ENCODE results near the gene FAM53B.
A peak's percentile ranks its signal among the peaks of the same experiment; 100 is the strongest.

FAM53B gene

DNA sequence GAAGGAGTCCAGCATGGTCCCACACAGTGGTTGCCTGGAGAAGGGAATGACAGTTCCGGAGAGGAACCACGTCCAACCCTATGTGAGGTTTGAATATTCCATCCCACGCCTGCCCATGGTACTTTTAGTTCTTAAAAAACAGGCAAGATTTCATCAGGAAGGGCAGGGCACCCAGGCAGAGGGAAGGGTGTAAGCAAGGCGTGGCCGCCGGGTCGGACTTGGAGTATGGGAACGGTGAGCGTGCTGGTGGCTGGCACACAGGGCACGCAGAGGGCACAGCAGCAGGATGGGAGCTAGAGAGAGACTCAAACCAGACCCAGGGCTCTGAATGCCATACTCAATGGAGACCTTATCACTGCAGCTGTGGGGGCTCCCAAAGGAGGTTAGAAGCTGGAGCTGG is 34.3 kb downstream of the FAM53B start:
- Histone ChIP-seq H3K27me3 (ENCODE audit: control insufficient read depth in 1 of 2, insufficient read depth in 2 of 2, low read length in 2 of 2) (no peaks in the 10 kb centered on the region), H3K9ac (ENCODE audit: low read depth in 1 of 2, low read length in 2 of 2) (peak overlapping the region in 1 of 2 donors; percentile 39), H3K36me3 (ENCODE audit: control insufficient read depth in 1 of 2, insufficient read depth in 2 of 2, low read length in 2 of 2) (peaks cover 2 to 23% of the 10 kb centered on the region in 2 donors), H3K4me3 (ENCODE audit: low read depth in 1 of 2, low read length in 2 of 2) (no peak overlapping the region), H3K27ac (ENCODE audit: low read depth, low read length) (peak overlapping the region; percentile 26), H3K9me3 (ENCODE audit: control insufficient read depth in 1 of 2, low read length in 2 of 2) (no peaks in the 10 kb centered on the region), H3K4me1 (ENCODE audit: control insufficient read depth in 1 of 2, insufficient read depth in 2 of 2, low read length in 2 of 2) (peaks cover 67 to 70% of the 10 kb centered on the region in 2 donors)

DNA sequence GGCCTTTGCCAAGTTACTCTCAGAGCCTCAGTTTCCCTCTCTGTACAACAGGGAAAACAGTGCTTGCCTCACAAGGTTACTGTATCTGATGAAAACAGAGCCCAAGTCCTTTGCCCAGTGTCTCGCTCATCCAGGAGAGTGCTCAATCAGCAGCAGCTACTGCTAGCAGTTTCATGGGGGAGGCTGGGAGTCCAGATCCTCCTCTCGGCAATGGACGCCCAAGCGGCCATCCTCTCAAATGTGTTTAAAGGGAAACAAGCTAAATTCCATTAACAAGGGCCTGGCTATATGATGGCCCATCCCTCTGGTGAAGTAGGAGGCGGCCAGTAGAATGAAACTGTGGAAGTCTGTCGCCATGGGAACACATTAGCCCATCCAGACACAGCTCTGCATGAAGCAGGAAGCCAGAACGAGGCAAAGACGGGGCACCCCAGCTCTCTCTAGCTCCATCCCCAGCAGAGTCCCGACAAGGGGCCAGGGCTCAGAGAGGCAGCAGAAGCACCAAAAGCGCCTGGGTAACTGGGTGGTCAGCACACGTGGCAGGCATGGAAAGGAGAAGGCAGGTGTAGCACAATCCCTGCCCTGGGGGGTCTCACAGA is 35.2 kb downstream of the FAM53B start:
- Histone ChIP-seq H3K4me1 (ENCODE audit: control insufficient read depth in 1 of 2, insufficient read depth in 2 of 2, low read length in 2 of 2) (peaks cover 74 to 77% of the 10 kb centered on the region in 2 donors), H3K9ac (ENCODE audit: low read depth in 1 of 2, low read length in 2 of 2) (peak overlapping the region; percentile 53 to 61), H3K9me3 (ENCODE audit: control insufficient read depth in 1 of 2, low read length in 2 of 2) (no peaks in the 10 kb centered on the region), H3K4me3 (ENCODE audit: low read depth in 1 of 2, low read length in 2 of 2) (peak overlapping the region; percentile 29 to 33), H3K27me3 (ENCODE audit: control insufficient read depth in 1 of 2, insufficient read depth in 2 of 2, low read length in 2 of 2) (no peaks in the 10 kb centered on the region), H3K27ac (ENCODE audit: low read depth, low read length) (peak overlapping the region; percentile 78), H3K36me3 (ENCODE audit: control insufficient read depth in 1 of 2, insufficient read depth in 2 of 2, low read length in 2 of 2) (peaks cover 9 to 31% of the 10 kb centered on the region in 2 donors)

DNA sequence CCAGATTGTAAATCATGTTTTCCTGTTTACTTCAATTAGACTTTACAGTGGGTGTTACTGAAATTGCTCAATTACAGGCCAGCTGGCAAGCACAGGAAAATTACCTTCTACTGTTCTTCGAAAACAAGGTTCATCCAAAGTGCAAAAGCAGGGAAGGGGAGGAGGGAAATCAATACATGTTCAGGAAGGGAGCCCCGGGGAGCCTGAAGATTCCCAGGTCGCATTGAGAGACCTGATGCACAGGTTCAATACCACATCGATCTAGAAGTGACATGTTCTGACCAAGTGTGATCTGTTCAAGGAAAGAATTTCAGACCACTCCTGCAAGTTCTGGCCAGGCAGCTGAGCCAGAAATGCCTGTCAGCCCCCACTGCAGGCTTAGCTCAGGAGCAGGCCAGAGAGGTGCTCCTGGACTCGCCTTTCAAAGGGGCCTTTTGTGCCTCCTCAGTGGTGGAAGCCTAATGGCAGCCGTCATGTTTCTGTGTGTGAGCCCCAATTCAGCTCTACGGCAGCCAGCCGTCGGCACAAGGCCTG is 35.9 kb downstream of the FAM53B start:
- Histone ChIP-seq H3K27me3 (ENCODE audit: control insufficient read depth in 1 of 2, insufficient read depth in 2 of 2, low read length in 2 of 2) (no peaks in the 10 kb centered on the region), H3K27ac (ENCODE audit: low read depth, low read length) (peak overlapping the region; percentile 78), H3K9me3 (ENCODE audit: control insufficient read depth in 1 of 2, low read length in 2 of 2) (no peaks in the 10 kb centered on the region), H3K4me1 (ENCODE audit: control insufficient read depth in 1 of 2, insufficient read depth in 2 of 2, low read length in 2 of 2) (peaks cover 75 to 79% of the 10 kb centered on the region in 2 donors), H3K4me3 (ENCODE audit: low read depth in 1 of 2, low read length in 2 of 2) (peak overlapping the region in 1 of 2 donors; percentile 33), H3K36me3 (ENCODE audit: control insufficient read depth in 1 of 2, insufficient read depth in 2 of 2, low read length in 2 of 2) (peaks cover 14 to 38% of the 10 kb centered on the region in 2 donors), H3K9ac (ENCODE audit: low read depth in 1 of 2, low read length in 2 of 2) (peak overlapping the region; percentile 53 to 61)

DNA sequence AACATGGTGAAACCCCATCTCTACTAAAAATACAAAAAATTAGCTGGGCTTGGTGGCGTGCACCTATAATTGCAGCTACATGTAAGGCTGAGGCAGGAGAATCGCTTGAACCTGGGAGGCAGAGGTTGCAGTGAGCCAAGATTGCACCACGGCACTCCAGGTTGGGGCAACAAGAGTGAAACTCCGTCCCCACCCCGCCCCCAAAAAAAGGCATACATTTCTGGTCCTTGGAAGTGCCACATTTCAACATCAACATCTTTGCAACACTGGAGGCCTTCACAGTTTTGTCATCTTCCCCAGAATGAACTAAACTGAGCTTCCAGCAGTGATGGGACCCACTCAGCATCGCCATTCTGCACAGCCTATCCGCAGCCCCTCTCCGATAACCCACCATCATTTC is 36.6 kb downstream of the FAM53B start:
- Histone ChIP-seq H3K9ac (ENCODE audit: low read depth in 1 of 2, low read length in 2 of 2) (peak overlapping the region in 1 of 2 donors; percentile 53), H3K27me3 (ENCODE audit: control insufficient read depth in 1 of 2, insufficient read depth in 2 of 2, low read length in 2 of 2) (no peaks in the 10 kb centered on the region), H3K27ac (ENCODE audit: low read depth, low read length) (no peak overlapping the region), H3K36me3 (ENCODE audit: control insufficient read depth in 1 of 2, insufficient read depth in 2 of 2, low read length in 2 of 2) (peaks cover 15 to 41% of the 10 kb centered on the region in 2 donors), H3K9me3 (ENCODE audit: control insufficient read depth in 1 of 2, low read length in 2 of 2) (no peaks in the 10 kb centered on the region), H3K4me3 (ENCODE audit: low read depth in 1 of 2, low read length in 2 of 2) (peak overlapping the region in 1 of 2 donors; percentile 24), H3K4me1 (ENCODE audit: control insufficient read depth in 1 of 2, insufficient read depth in 2 of 2, low read length in 2 of 2) (peaks cover 81 to 84% of the 10 kb centered on the region in 2 donors)

DNA sequence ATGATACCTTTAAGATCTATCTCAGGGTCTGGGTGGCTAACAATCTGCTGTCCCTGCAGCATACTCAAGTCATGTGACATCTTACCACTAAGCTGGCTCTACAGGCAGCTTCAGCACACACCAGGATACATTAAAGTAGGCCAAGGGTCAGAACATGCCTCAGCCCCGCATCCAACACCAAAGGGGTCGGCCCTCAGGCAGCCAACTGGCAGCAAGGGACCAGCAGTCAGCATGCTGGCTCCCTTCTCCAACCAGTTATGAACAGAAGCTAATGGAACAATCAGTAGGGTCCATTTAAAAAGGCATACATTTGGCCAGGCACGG is 37.1 kb downstream of the FAM53B start:
- Histone ChIP-seq H3K4me1 (ENCODE audit: control insufficient read depth in 1 of 2, insufficient read depth in 2 of 2, low read length in 2 of 2) (peaks cover 85 to 88% of the 10 kb centered on the region in 2 donors), H3K27me3 (ENCODE audit: control insufficient read depth in 1 of 2, insufficient read depth in 2 of 2, low read length in 2 of 2) (no peaks in the 10 kb centered on the region), H3K4me3 (ENCODE audit: low read depth in 1 of 2, low read length in 2 of 2) (no peak overlapping the region), H3K9me3 (ENCODE audit: control insufficient read depth in 1 of 2, low read length in 2 of 2) (no peaks in the 10 kb centered on the region), H3K36me3 (ENCODE audit: control insufficient read depth in 1 of 2, insufficient read depth in 2 of 2, low read length in 2 of 2) (peaks cover 15 to 46% of the 10 kb centered on the region in 2 donors), H3K9ac (ENCODE audit: low read depth in 1 of 2, low read length in 2 of 2) (peak overlapping the region in 1 of 2 donors; percentile 53), H3K27ac (ENCODE audit: low read depth, low read length) (no peak overlapping the region)

DNA sequence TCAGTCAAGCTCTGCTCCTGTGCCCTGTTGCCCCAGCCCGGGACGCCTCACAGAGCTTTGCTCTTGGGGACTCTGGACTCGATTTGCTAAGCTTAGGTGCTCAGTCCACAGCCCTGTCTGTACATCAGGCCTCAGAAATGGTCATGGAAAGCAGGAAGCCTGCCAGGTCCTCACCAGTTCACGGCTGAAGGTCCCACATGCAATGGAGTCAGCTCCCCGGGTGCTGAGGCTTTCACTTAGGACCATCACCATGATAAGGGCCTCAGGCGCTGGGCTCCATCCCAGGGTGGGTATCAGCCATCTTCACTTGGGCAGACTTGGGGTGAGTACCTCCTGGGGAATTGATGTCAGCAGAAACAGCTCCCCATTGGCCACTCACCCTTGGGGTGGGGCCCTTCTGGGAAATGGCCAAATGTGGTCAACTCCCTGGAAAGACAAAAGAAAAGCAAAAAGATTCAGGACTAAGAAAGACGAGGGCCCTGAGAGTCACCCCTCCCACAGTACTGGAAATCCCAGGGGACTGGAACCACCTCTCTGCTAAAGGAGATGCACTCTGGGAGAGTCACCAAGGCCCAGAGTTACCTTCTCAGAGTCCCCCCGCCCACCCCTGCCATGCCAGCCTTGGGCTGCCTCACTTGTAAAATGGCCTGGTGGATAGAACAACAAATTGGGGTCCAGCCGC is 37.6 kb downstream of the FAM53B start:
- Histone ChIP-seq H3K27ac (ENCODE audit: low read depth, low read length) (no peak overlapping the region), H3K4me1 (ENCODE audit: control insufficient read depth in 1 of 2, insufficient read depth in 2 of 2, low read length in 2 of 2) (peaks cover 90 to 93% of the 10 kb centered on the region in 2 donors), H3K4me3 (ENCODE audit: low read depth in 1 of 2, low read length in 2 of 2) (no peak overlapping the region), H3K27me3 (ENCODE audit: control insufficient read depth in 1 of 2, insufficient read depth in 2 of 2, low read length in 2 of 2) (no peaks in the 10 kb centered on the region), H3K36me3 (ENCODE audit: control insufficient read depth in 1 of 2, insufficient read depth in 2 of 2, low read length in 2 of 2) (peaks cover 15 to 49% of the 10 kb centered on the region in 2 donors), H3K9ac (ENCODE audit: low read depth in 1 of 2, low read length in 2 of 2) (no peak overlapping the region), H3K9me3 (ENCODE audit: control insufficient read depth in 1 of 2, low read length in 2 of 2) (no peaks in the 10 kb centered on the region)

DNA sequence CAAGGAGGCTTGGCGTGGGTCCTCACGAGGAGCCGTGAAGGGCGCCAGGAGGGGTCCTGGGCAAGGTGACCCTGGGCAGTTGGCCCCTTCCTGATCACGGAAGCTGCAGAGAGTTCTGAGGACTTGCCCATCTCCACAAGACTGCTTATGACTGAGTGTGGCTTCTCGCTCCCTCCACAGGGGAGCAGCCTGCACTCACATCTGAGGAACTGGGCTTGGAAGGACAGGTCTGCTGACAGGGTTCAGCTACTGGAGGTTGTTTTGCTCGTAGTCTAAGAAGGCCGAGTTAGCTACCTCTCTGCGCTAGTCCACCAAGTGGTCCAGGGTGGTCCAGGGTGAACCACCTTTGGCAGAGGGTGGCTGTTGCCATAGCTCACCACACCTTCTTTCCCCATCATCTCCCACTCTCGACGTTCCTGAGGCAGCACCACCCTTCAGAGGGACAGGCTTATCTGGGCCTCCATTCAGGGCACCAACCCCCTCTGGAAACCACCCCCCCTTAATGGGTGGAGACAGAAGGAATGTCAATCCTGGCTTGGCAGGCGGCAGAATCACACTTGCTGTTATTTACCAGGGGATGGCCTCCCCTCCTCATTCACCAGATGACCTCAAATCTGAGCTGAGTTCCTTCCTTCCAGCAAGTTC is 38.2 kb downstream of the FAM53B start:
- no peak overlapping the region for H3K4me3 ChIP-seq (ENCODE audit: low read depth in 1 of 2, low read length in 2 of 2)
- H3K9ac ChIP-seq (ENCODE audit: low read depth in 1 of 2, low read length in 2 of 2) = no peak overlapping the region
- H3K27ac ChIP-seq (ENCODE audit: low read depth, low read length) = peak overlapping the region; percentile 25
- H3K4me1 ChIP-seq (ENCODE audit: control insufficient read depth in 1 of 2, insufficient read depth in 2 of 2, low read length in 2 of 2) = peaks cover 96 to 97% of the 10 kb centered on the region in 2 donors
- H3K27me3 ChIP-seq (ENCODE audit: control insufficient read depth in 1 of 2, insufficient read depth in 2 of 2, low read length in 2 of 2) = no peaks in the 10 kb centered on the region
- H3K9me3 ChIP-seq (ENCODE audit: control insufficient read depth in 1 of 2, low read length in 2 of 2) = no peaks in the 10 kb centered on the region
- H3K36me3 ChIP-seq (ENCODE audit: control insufficient read depth in 1 of 2, insufficient read depth in 2 of 2, low read length in 2 of 2) = peaks cover 15 to 56% of the 10 kb centered on the region in 2 donors

DNA sequence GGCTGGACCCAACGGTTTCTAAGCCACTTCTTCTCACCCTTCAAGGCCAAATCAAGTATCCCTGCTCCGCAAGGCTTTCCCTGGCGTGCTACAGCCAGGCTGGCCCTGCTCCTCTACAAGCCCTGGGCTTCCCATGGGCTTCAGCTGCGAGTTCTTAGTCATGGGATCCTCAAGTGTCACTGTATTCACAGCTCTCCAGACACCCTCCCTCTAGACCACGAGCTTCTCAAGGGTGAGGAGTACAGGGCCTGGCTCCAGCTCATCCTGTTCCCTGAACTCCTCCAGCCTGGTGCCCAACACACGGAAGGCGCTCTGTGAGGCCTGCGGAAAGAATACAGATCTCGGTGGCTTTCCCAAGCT is 38.8 kb downstream of the FAM53B start:
- Histone ChIP-seq H3K9ac (ENCODE audit: low read depth in 1 of 2, low read length in 2 of 2) (peak overlapping the region in 1 of 2 donors; percentile 2), H3K9me3 (ENCODE audit: control insufficient read depth in 1 of 2, low read length in 2 of 2) (no peaks in the 10 kb centered on the region), H3K36me3 (ENCODE audit: control insufficient read depth in 1 of 2, insufficient read depth in 2 of 2, low read length in 2 of 2) (peaks cover 15 to 62% of the 10 kb centered on the region in 2 donors), H3K27ac (ENCODE audit: low read depth, low read length) (peak overlapping the region; percentile 25), H3K4me3 (ENCODE audit: low read depth in 1 of 2, low read length in 2 of 2) (no peak overlapping the region), H3K4me1 (ENCODE audit: control insufficient read depth in 1 of 2, insufficient read depth in 2 of 2, low read length in 2 of 2) (peaks cover 94 to 97% of the 10 kb centered on the region in 2 donors), H3K27me3 (ENCODE audit: control insufficient read depth in 1 of 2, insufficient read depth in 2 of 2, low read length in 2 of 2) (no peaks in the 10 kb centered on the region)

DNA sequence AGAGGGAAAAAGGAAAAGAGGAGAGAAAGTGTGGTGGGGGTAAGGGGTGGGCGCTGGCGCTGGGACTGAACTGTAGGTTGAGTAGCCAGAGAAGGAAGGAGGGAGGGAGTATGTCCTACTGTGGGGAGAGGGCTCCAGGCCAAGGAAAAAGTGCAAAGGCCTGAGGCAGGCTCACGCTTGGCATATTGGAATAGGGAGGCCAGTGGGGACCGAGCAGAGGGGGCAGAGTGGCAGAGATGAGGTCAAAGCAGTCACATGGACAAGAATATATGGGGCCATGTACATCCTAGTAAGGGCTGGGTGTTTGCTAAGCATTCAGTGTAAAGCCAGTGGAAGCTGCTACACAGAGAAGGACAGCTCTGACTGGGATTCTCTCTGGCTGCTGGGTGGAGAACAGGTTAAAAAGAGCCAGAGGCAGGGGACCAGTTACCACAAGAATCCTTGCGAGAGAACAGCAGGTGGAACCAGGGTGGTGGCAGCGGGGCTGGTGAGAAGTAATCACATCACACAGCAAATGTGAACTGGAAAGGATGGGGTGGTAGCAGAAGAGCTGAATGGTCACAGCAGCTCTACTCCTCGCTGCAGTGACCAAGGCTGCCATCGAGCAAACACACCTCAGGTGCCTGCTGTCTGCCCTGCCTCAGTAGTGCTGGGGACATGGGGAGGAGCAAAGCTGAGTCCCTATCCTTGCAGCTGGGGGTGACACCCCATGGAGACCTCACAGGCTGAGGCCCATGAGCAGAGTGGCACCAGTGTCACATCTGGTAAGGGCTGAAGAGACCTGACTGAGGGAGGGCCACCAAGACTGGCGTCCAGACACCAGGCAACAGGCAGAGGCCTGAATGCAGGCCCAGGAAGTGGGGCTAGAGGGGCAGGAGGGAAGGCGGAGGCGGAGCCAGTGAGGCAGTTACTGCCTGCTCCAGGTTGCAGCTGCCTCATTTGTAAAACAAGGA is 39.5 kb downstream of the FAM53B start:
- Histone ChIP-seq H3K36me3 (ENCODE audit: control insufficient read depth in 1 of 2, insufficient read depth in 2 of 2, low read length in 2 of 2) (peaks cover 19 to 68% of the 10 kb centered on the region in 2 donors), H3K27ac (ENCODE audit: low read depth, low read length) (no peak overlapping the region), H3K4me3 (ENCODE audit: low read depth in 1 of 2, low read length in 2 of 2) (no peak overlapping the region), H3K4me1 (ENCODE audit: control insufficient read depth in 1 of 2, insufficient read depth in 2 of 2, low read length in 2 of 2) (peaks cover 87 to 97% of the 10 kb centered on the region in 2 donors), H3K27me3 (ENCODE audit: control insufficient read depth in 1 of 2, insufficient read depth in 2 of 2, low read length in 2 of 2) (no peaks in the 10 kb centered on the region), H3K9me3 (ENCODE audit: control insufficient read depth in 1 of 2, low read length in 2 of 2) (no peaks in the 10 kb centered on the region), H3K9ac (ENCODE audit: low read depth in 1 of 2, low read length in 2 of 2) (peak overlapping the region in 1 of 2 donors; percentile 2)
